Suppressor macrophage treated with lipopolysaccharide for 4 hours (primary cell): ENCODE data around the gene ERCC6L2.

ENCODE experiments used
- DNase-seq: peaks from one replicate; pipeline ENCODE4 v3.0.0-alpha.2; 2020

ERCC6L2 gene

GRCh38 chr9:95864852-95865580 is 10.5 kb upstream of the ERCC6L2 start:
- no peak for DNase-seq

GRCh38 chr9:95870352-95870751 is 5.1 kb upstream of the ERCC6L2 start:
- DNase-seq: no peak

GRCh38 chr9:95870906-95871305 is 4.6 kb upstream of the ERCC6L2 start:
- DNase-seq: no peak

GRCh38 chr9:95874303-95874988 is 1.0 kb upstream of the ERCC6L2 start:
- no peak for DNase-seq

GRCh38 chr9:95874989-95875304 is 544 bp upstream of the ERCC6L2 start:
- DNase-seq: peak; percentile 59

- no peak for DNase-seq
These were observed 600 bp downstream of the ERCC6L2 start for GRCh38 chr9:95876138-95876444.

- DNase-seq: no peak
These were observed 1.1 kb downstream of the ERCC6L2 start for GRCh38 chr9:95876595-95876994.

GRCh38 chr9:95877984-95878383 is 2.5 kb downstream of the ERCC6L2 start:
- DNase-seq: no peak

- DNase-seq: no peak
These were observed 4.1 kb downstream of the ERCC6L2 start for GRCh38 chr9:95879591-95879990.

GRCh38 chr9:95880021-95880690 is 4.7 kb downstream of the ERCC6L2 start:
- no peak for DNase-seq

GRCh38 chr9:95887926-95888497 is 12.5 kb downstream of the ERCC6L2 start:
- DNase-seq: no peak

GRCh38 chr9:95890594-95890993 is 15.1 kb downstream of the ERCC6L2 start:
- no peak for DNase-seq

- no peak for DNase-seq
These were observed 15.7 kb downstream of the ERCC6L2 start for GRCh38 chr9:95891067-95891671.

- DNase-seq: no peak
These were observed 17.2 kb downstream of the ERCC6L2 start for GRCh38 chr9:95892690-95893089.

- DNase-seq: no peak
These were observed 21.1 kb downstream of the ERCC6L2 start for GRCh38 chr9:95896580-95896979.

GRCh38 chr9:95901506-95901905 is 26.0 kb downstream of the ERCC6L2 start:
- DNase-seq: no peak

- DNase-seq: no peak
These were observed 27.9 kb downstream of the ERCC6L2 start for GRCh38 chr9:95903398-95903797.

- no peak for DNase-seq
These were observed 32.3 kb downstream of the ERCC6L2 start for GRCh38 chr9:95907794-95908193.

- no peak for DNase-seq
These were observed 34.7 kb downstream of the ERCC6L2 start for GRCh38 chr9:95910023-95910707.

- DNase-seq: no peak
These were observed 35.4 kb downstream of the ERCC6L2 start for GRCh38 chr9:95910770-95911340.

- DNase-seq: no peak
These were observed 37.3 kb downstream of the ERCC6L2 start for GRCh38 chr9:95912773-95913172.

GRCh38 chr9:95920017-95920416 is 44.5 kb downstream of the ERCC6L2 start:
- DNase-seq: peak; percentile 56

GRCh38 chr9:95923794-95924193 is 48.3 kb downstream of the ERCC6L2 start:
- no peak for DNase-seq
